GM23338 (cell line): ENCODE measurements around the gene STN1. TPM values are rescaled to one million over a fixed set of nuclear protein-coding genes. Genes with fewer than 3 reads are reported as not detected.

Experiments used
- ATAC-seq: fragments of 200-7000 bp; cut with Tn5 transposase; 3 replicates; pipeline ENCODE4 v1.9.1; 2020
- DNase-seq: peaks from one replicate; pipeline ENCODE4 v3.0.0-alpha.2; 2015; ENCODE audit warnings: low spot score
- H2AFZ ChIP-seq: fragments of 200-600 bp; sonication (generic); 2 replicates; pipeline ENCODE4 v1.8.0; 2016; ENCODE audit warnings: antibody characterized with exemption, mild to moderate bottlenecking, moderate library complexity
- H3F3A ChIP-seq: fragments of 200-600 bp; sonication (generic); replicated peaks from 2 replicates; pipeline ENCODE4 v1.8.0; 2017; ENCODE audit warnings: antibody characterized with exemption, mixed run types, low read depth
- H3K27ac ChIP-seq: fragments of 200-600 bp; sonication (generic); 2 replicates; pipeline ENCODE4 v1.6.1; 2016; ENCODE audit warnings: low read depth
- H3K27me3 ChIP-seq: fragments of 200-600 bp; sonication (generic); 2 replicates; pipeline ENCODE4 v1.8.0; 2016; ENCODE audit warnings: mild to moderate bottlenecking, mixed run types, moderate library complexity; ENCODE audit not compliant: insufficient read depth
- H3K36me3 ChIP-seq: fragments of 200-600 bp; sonication (generic); 2 replicates; pipeline ENCODE4 v1.8.0; 2016; ENCODE audit warnings: mild to moderate bottlenecking; ENCODE audit not compliant: insufficient read depth
- H3K4me1 ChIP-seq: fragments of 200-600 bp; sonication (generic); 2 replicates; pipeline ENCODE4 v1.8.0; 2016; ENCODE audit warnings: mild to moderate bottlenecking, moderate library complexity; ENCODE audit not compliant: insufficient read depth
- H3K4me2 ChIP-seq: fragments of 200-600 bp; sonication (generic); 2 replicates; pipeline ENCODE4 v1.7.1; 2017; ENCODE audit warnings: mixed run types
- H3K4me3 ChIP-seq: fragments of 200-600 bp; sonication (generic); 2 replicates; pipeline ENCODE4 v1.6.1; 2016; ENCODE audit warnings: mixed run types
- H3K79me2 ChIP-seq: fragments of 200-600 bp; sonication (generic); replicated peaks from 2 replicates; pipeline ENCODE4 v1.8.0; 2017; ENCODE audit warnings: mild to moderate bottlenecking; ENCODE audit not compliant: insufficient read depth
- H3K9me2 ChIP-seq: fragments of 200-600 bp; sonication (generic); 2 replicates; pipeline ENCODE4 v1.8.0; 2017; ENCODE audit not compliant: insufficient read depth
- H4K20me1 ChIP-seq: fragments of 200-600 bp; sonication (generic); replicated peaks from 2 replicates; pipeline ENCODE4 v1.8.0; 2017; ENCODE audit warnings: mild to moderate bottlenecking; ENCODE audit not compliant: insufficient read depth
- H3K27ac Mint-ChIP-seq: 2 replicates; pipeline ENCODE4 v1.8.0; 2020; ENCODE audit warnings: inconsistent platforms, mild to moderate bottlenecking, moderate library complexity, mixed read lengths
- H3K27me3 Mint-ChIP-seq: 3 replicates; pipeline ENCODE4 v1.8.0; 2022; ENCODE audit warnings: low read depth, mild to moderate bottlenecking, moderate library complexity, mixed read lengths, inconsistent platforms; ENCODE audit not compliant: insufficient read depth, poor library complexity
- H3K36me3 Mint-ChIP-seq: 3 replicates; pipeline ENCODE4 v1.8.0; 2021; ENCODE audit warnings: low read depth, mild to moderate bottlenecking, inconsistent platforms, moderate library complexity, mixed read lengths
- H3K4me1 Mint-ChIP-seq: 3 replicates; pipeline ENCODE4 v1.8.0; 2020; ENCODE audit warnings: mild to moderate bottlenecking, inconsistent platforms, mixed read lengths
- H3K4me3 Mint-ChIP-seq: 3 replicates; pipeline ENCODE4 v1.8.0; 2021; ENCODE audit warnings: moderate library complexity, mild to moderate bottlenecking, inconsistent platforms, mixed read lengths
- H3K9me3 Mint-ChIP-seq: 3 replicates; pipeline ENCODE4 v1.8.0; 2020; ENCODE audit warnings: moderate library complexity, mild to moderate bottlenecking, inconsistent platforms, mixed read lengths
- CREB1 ChIP-seq: fragments of 250-450 bp; sonication (Bioruptor Pico); IDR thresholded peaks from 2 replicates; pipeline ENCODE4 v1.5.0; 2020; ENCODE audit warnings: low read depth, mild to moderate bottlenecking, moderate library complexity
- CTCF ChIP-seq, 2 experiments: fragments of 200-600 bp in 1 of 2; sonication (generic) in 1 of 2; conservative IDR thresholded peaks; 2 replicates each; pipeline versions ENCODE4 v1.5.1 to v1.6.1; 2016 to 2017; ENCODE audit warnings: antibody characterized with exemption in 2 of 2, low read depth in 2 of 2, mild to moderate bottlenecking in 2 of 2, moderate library complexity in 1 of 2
- ETS1 ChIP-seq: IDR thresholded peaks from 2 replicates; pipeline ENCODE4 v1.6.1; 2016; ENCODE audit warnings: antibody characterized with exemption
- EZH2 ChIP-seq: fragments of 200-600 bp; sonication (generic); IDR thresholded peaks from one replicate; pipeline ENCODE4 v1.8.0; 2017; ENCODE audit warnings: antibody characterized with exemption, mild to moderate bottlenecking, low read depth; ENCODE audit not compliant: unreplicated experiment
- EZH2phosphoT487 ChIP-seq: fragments of 200-600 bp; sonication (generic); IDR thresholded peaks from one replicate; pipeline ENCODE4 v1.8.1; 2018; ENCODE audit warnings: antibody characterized with exemption; ENCODE audit not compliant: unreplicated experiment
- JUNB ChIP-seq: IDR thresholded peaks from one replicate; pipeline ENCODE4 v1.6.1; 2016; ENCODE audit warnings: antibody characterized with exemption; ENCODE audit not compliant: unreplicated experiment
- NANOG ChIP-seq: IDR thresholded peaks from 2 replicates; pipeline ENCODE4 v1.6.1; 2016; ENCODE audit warnings: antibody characterized with exemption, borderline replicate concordance
- POLR2AphosphoS5 ChIP-seq: IDR thresholded peaks from 2 replicates; pipeline ENCODE4 v1.6.1; 2016; ENCODE audit warnings: antibody characterized with exemption, low read depth
- REST ChIP-seq: IDR thresholded peaks from one replicate; pipeline ENCODE4 v1.6.1; 2018; ENCODE audit warnings: antibody characterized with exemption; ENCODE audit not compliant: unreplicated experiment
- STAT1 ChIP-seq: IDR thresholded peaks from one replicate; pipeline ENCODE4 v1.6.1; 2016; ENCODE audit warnings: antibody characterized with exemption; ENCODE audit not compliant: unreplicated experiment
- ZNF114 ChIP-seq: fragments of 250-450 bp; sonication (Bioruptor Pico); IDR thresholded peaks from 2 replicates; pipeline ENCODE4 v1.5.0; 2020; ENCODE audit warnings: mild to moderate bottlenecking, moderate library complexity
- ZNF331 ChIP-seq: fragments of 250-450 bp; sonication (Bioruptor Pico); IDR thresholded peaks from 2 replicates; pipeline ENCODE4 v1.5.0; 2020; ENCODE audit warnings: low read depth, mild to moderate bottlenecking, moderate library complexity
- ZNF462 ChIP-seq: fragments of 250-450 bp; sonication (Bioruptor Pico); IDR thresholded peaks from 2 replicates; pipeline ENCODE4 v1.5.0; 2020; ENCODE audit warnings: mild to moderate bottlenecking, moderate library complexity
- polyA plus RNA-seq: library from polyadenylated mRNA; unstranded; fragments of >200 nt; fragmentation: Nextera tagmentation; extraction: Ambion mirVana; gene quantifications from 2 replicates; pipeline ENCODE4 v1.2.1, GENCODE V29; 2016
- total RNA-seq: library from RNA; depleted of rRNA; stranded (reverse); fragments of >200 nt; shearing (Covaris generic); gene quantifications from 2 replicates; pipeline ENCODE4 v1.2.3, GENCODE V29; 2014

STN1 gene
- total and polyA plus RNA-seq, 2 experiments from 2014 or later: 7.2 to 11.3 TPM

GRCh38 chr10:103934308-103934707, 16.3 kb upstream of the STN1 start:
- no peaks in the 10 kb centered on the region for H3F3A ChIP-seq
- Mint-ChIP-seq H3K36me3 (no peaks in the 10 kb centered on the region), H3K4me1 (peaks cover 7% of the 10 kb centered on the region), H3K27ac (no peak overlapping the region), H3K4me3 (no peak overlapping the region), H3K9me3 (no peaks in the 10 kb centered on the region; the same call in 2 of the 3 replicates), H3K27me3 (no peaks in the 10 kb centered on the region)
- peaks cover 6% of the 10 kb centered on the region for H3K4me1 ChIP-seq
- no peaks in the 10 kb centered on the region for H4K20me1 ChIP-seq
- TF ChIP-seq JUNB (no peak), EZH2phosphoT487 (no peak), CTCF (conservative IDR thresholded peaks at IDR 0.05; ENCODE audit: low read depth in 2 of 2) (no peak), ZNF331 (no peak), CREB1 (no peak), NANOG (no peak), POLR2AphosphoS5 (no peak), ZNF462 (CRISPR knock-in tag) (no peak), STAT1 (no peak), REST (no peak), ZNF114 (CRISPR knock-in tag) (no peak), EZH2 (no peak), ETS1 (no peak)
- ATAC-seq (no peak), DNase-seq (no peak)
- no peak overlapping the region for H2AFZ ChIP-seq
- H3K27me3 ChIP-seq: no peaks in the 10 kb centered on the region
- H3K4me3 ChIP-seq: no peak overlapping the region
- no peaks in the 10 kb centered on the region for H3K9me2 ChIP-seq
- H3K79me2 ChIP-seq: no peaks in the 10 kb centered on the region
- H3K36me3 ChIP-seq: no peaks in the 10 kb centered on the region
- H3K4me2 ChIP-seq: no peak overlapping the region
- H3K27ac ChIP-seq: no peak overlapping the region
